ENCODE results near the gene STON2. TPM values are rescaled to one million over a fixed set of nuclear protein-coding genes. Genes with fewer than 3 reads are reported as not detected.

Gene STON2
- total RNA-seq, 1 experiment from 2014 or later, result not detected

- no peak overlapping the region for H3K27ac ChIP-seq (ENCODE audit: low read length)
- no peaks in the 10 kb centered on the region for H3K27me3 ChIP-seq (ENCODE audit: low read length)
- H3K4me2 ChIP-seq (ENCODE audit: low read depth, low read length, poor library complexity, severe bottlenecking), result no peak overlapping the region
- no peaks in the 10 kb centered on the region for H3K36me3 ChIP-seq (ENCODE audit: insufficient read depth, low read length)
- no peaks in the 10 kb centered on the region for H3K79me2 ChIP-seq (ENCODE audit: low read length)
- no peaks in the 10 kb centered on the region for H3K9me3 ChIP-seq (ENCODE audit: low read length)
- no peak overlapping the region for H3K9ac ChIP-seq (ENCODE audit: low read length)
- no peaks in the 10 kb centered on the region for H3K4me1 ChIP-seq (ENCODE audit: low read length)
- no peaks in the 10 kb centered on the region for H3K9me2 ChIP-seq (replicated peaks; ENCODE audit: insufficient read depth, low read length)
- no peak overlapping the region for H3K4me3 ChIP-seq (ENCODE audit: low read length)
- H4K20me1 ChIP-seq (ENCODE audit: insufficient read depth, low read depth, low read length), result no peaks in the 10 kb centered on the region
- no peak overlapping the region for H2AFZ ChIP-seq (ENCODE audit: low read length)
- DNase-seq, result no peak
Measured at GRCh38 chr14:81414123-81414522, 14.0 kb upstream of the STON2 start.

GRCh38 chr14:81412779-81413178, 12.7 kb upstream of the STON2 start:
- Histone ChIP-seq H3K9me2 (replicated peaks; ENCODE audit: insufficient read depth, low read length) (no peaks in the 10 kb centered on the region), H3K27ac (ENCODE audit: low read length) (no peak overlapping the region), H3K4me3 (ENCODE audit: low read length) (no peak overlapping the region), H4K20me1 (ENCODE audit: insufficient read depth, low read depth, low read length) (no peaks in the 10 kb centered on the region), H3K36me3 (ENCODE audit: insufficient read depth, low read length) (no peaks in the 10 kb centered on the region), H3K9ac (ENCODE audit: low read length) (no peak overlapping the region), H3K9me3 (ENCODE audit: low read length) (no peaks in the 10 kb centered on the region), H3K4me1 (ENCODE audit: low read length) (no peaks in the 10 kb centered on the region), H3K27me3 (ENCODE audit: low read length) (no peaks in the 10 kb centered on the region), H2AFZ (ENCODE audit: low read length) (no peak overlapping the region), H3K79me2 (ENCODE audit: low read length) (no peaks in the 10 kb centered on the region), H3K4me2 (ENCODE audit: low read depth, low read length, poor library complexity, severe bottlenecking) (no peak overlapping the region)
- DNase-seq, result no peak

- no peaks in the 10 kb centered on the region for H3K9me2 ChIP-seq (replicated peaks; ENCODE audit: insufficient read depth, low read length)
- H3K36me3 ChIP-seq (ENCODE audit: insufficient read depth, low read length), result no peaks in the 10 kb centered on the region
- no peak overlapping the region for H3K4me2 ChIP-seq (ENCODE audit: low read depth, low read length, poor library complexity, severe bottlenecking)
Measured at GRCh38 chr14:81408595-81408994, 8.5 kb upstream of the STON2 start.

GRCh38 chr14:81406863-81407262, 6.7 kb upstream of the STON2 start:
- H3K27me3 ChIP-seq (ENCODE audit: low read length), result no peaks in the 10 kb centered on the region
- H3K4me3 ChIP-seq (ENCODE audit: low read length), result no peak overlapping the region
- no peak overlapping the region for H3K4me2 ChIP-seq (ENCODE audit: low read depth, low read length, poor library complexity, severe bottlenecking)
- no peaks in the 10 kb centered on the region for H3K9me3 ChIP-seq (ENCODE audit: low read length)
- no peaks in the 10 kb centered on the region for H4K20me1 ChIP-seq (ENCODE audit: insufficient read depth, low read depth, low read length)
- H3K36me3 ChIP-seq (ENCODE audit: insufficient read depth, low read length), result no peaks in the 10 kb centered on the region
- no peak for DNase-seq
- H3K9me2 ChIP-seq (replicated peaks; ENCODE audit: insufficient read depth, low read length), result no peaks in the 10 kb centered on the region
- H3K9ac ChIP-seq (ENCODE audit: low read length), result no peak overlapping the region
- no peak overlapping the region for H2AFZ ChIP-seq (ENCODE audit: low read length)
- H3K79me2 ChIP-seq (ENCODE audit: low read length), result no peaks in the 10 kb centered on the region
- H3K27ac ChIP-seq (ENCODE audit: low read length), result no peak overlapping the region
- no peaks in the 10 kb centered on the region for H3K4me1 ChIP-seq (ENCODE audit: low read length)

More at GRCh38 chr14:81408595-81408994, 8.5 kb upstream of the STON2 start:
- Histone ChIP-seq H3K9ac (ENCODE audit: low read length) (no peak overlapping the region), H3K79me2 (ENCODE audit: low read length) (no peaks in the 10 kb centered on the region), H3K9me3 (ENCODE audit: low read length) (no peaks in the 10 kb centered on the region), H3K27me3 (ENCODE audit: low read length) (no peaks in the 10 kb centered on the region), H3K27ac (ENCODE audit: low read length) (no peak overlapping the region), H3K4me3 (ENCODE audit: low read length) (no peak overlapping the region), H4K20me1 (ENCODE audit: insufficient read depth, low read depth, low read length) (no peaks in the 10 kb centered on the region), H2AFZ (ENCODE audit: low read length) (no peak overlapping the region), H3K4me1 (ENCODE audit: low read length) (no peaks in the 10 kb centered on the region)
- DNase-seq, result no peak

GRCh38 chr14:81402123-81402495, 2.0 kb upstream of the STON2 start:
- Histone ChIP-seq H3K27me3 (ENCODE audit: low read length) (no peaks in the 10 kb centered on the region; the same call in 1 of the 2 replicates), H3K4me2 (ENCODE audit: low read depth, low read length, poor library complexity, severe bottlenecking) (no peak overlapping the region), H3K9ac (ENCODE audit: low read length) (no peak overlapping the region), H3K79me2 (ENCODE audit: low read length) (no peaks in the 10 kb centered on the region), H3K27ac (ENCODE audit: low read length) (no peak overlapping the region), H3K4me3 (ENCODE audit: low read length) (no peak overlapping the region), H2AFZ (ENCODE audit: low read length) (no peak overlapping the region), H3K9me2 (replicated peaks; ENCODE audit: insufficient read depth, low read length) (no peaks in the 10 kb centered on the region), H4K20me1 (ENCODE audit: insufficient read depth, low read depth, low read length) (no peaks in the 10 kb centered on the region), H3K36me3 (ENCODE audit: insufficient read depth, low read length) (no peaks in the 10 kb centered on the region), H3K9me3 (ENCODE audit: low read length) (no peaks in the 10 kb centered on the region), H3K4me1 (ENCODE audit: low read length) (no peaks in the 10 kb centered on the region)
- DNase-seq, result no peak

GRCh38 chr14:81401420-81402122, 1.4 kb upstream of the STON2 start:
- Histone ChIP-seq H3K79me2 (ENCODE audit: low read length) (no peaks in the 10 kb centered on the region), H4K20me1 (ENCODE audit: insufficient read depth, low read depth, low read length) (no peaks in the 10 kb centered on the region), H3K4me1 (ENCODE audit: low read length) (no peaks in the 10 kb centered on the region), H3K9me3 (ENCODE audit: low read length) (no peaks in the 10 kb centered on the region), H2AFZ (ENCODE audit: low read length) (no peak overlapping the region), H3K9ac (ENCODE audit: low read length) (no peak overlapping the region), H3K9me2 (replicated peaks; ENCODE audit: insufficient read depth, low read length) (no peaks in the 10 kb centered on the region), H3K27ac (ENCODE audit: low read length) (no peak overlapping the region), H3K36me3 (ENCODE audit: insufficient read depth, low read length) (no peaks in the 10 kb centered on the region), H3K4me2 (ENCODE audit: low read depth, low read length, poor library complexity, severe bottlenecking) (no peak overlapping the region), H3K4me3 (ENCODE audit: low read length) (no peak overlapping the region), H3K27me3 (ENCODE audit: low read length) (no peaks in the 10 kb centered on the region; the same call in 1 of the 2 replicates)
- DNase-seq, result no peak

GRCh38 chr14:81400852-81401251, 728 bp upstream of the STON2 start:
- H3K9ac ChIP-seq (ENCODE audit: low read length), result no peak overlapping the region
- H4K20me1 ChIP-seq (ENCODE audit: insufficient read depth, low read depth, low read length), result no peaks in the 10 kb centered on the region
- H3K27me3 ChIP-seq (ENCODE audit: low read length), result no peaks in the 10 kb centered on the region; the same call in 1 of the 2 replicates
- H2AFZ ChIP-seq (ENCODE audit: low read length), result no peak overlapping the region
- no peaks in the 10 kb centered on the region for H3K79me2 ChIP-seq (ENCODE audit: low read length)
- no peaks in the 10 kb centered on the region for H3K9me2 ChIP-seq (replicated peaks; ENCODE audit: insufficient read depth, low read length)
- no peak overlapping the region for H3K4me3 ChIP-seq (ENCODE audit: low read length)
- no peak for DNase-seq
- no peak overlapping the region for H3K4me2 ChIP-seq (ENCODE audit: low read depth, low read length, poor library complexity, severe bottlenecking)
- H3K27ac ChIP-seq (ENCODE audit: low read length), result no peak overlapping the region
- no peaks in the 10 kb centered on the region for H3K36me3 ChIP-seq (ENCODE audit: insufficient read depth, low read length)
- no peaks in the 10 kb centered on the region for H3K9me3 ChIP-seq (ENCODE audit: low read length)
- H3K4me1 ChIP-seq (ENCODE audit: low read length), result no peaks in the 10 kb centered on the region

- H3K79me2 ChIP-seq (ENCODE audit: low read length), result no peaks in the 10 kb centered on the region
- H3K36me3 ChIP-seq (ENCODE audit: insufficient read depth, low read length), result no peaks in the 10 kb centered on the region
- no peak overlapping the region for H2AFZ ChIP-seq (ENCODE audit: low read length)
- H3K9ac ChIP-seq (ENCODE audit: low read length), result no peak overlapping the region
- no peak overlapping the region for H3K4me2 ChIP-seq (ENCODE audit: low read depth, low read length, poor library complexity, severe bottlenecking)
- H3K9me2 ChIP-seq (replicated peaks; ENCODE audit: insufficient read depth, low read length), result no peaks in the 10 kb centered on the region
- H3K4me3 ChIP-seq (ENCODE audit: low read length), result no peak overlapping the region
- H3K27me3 ChIP-seq (ENCODE audit: low read length), result no peaks in the 10 kb centered on the region; the same call in 1 of the 2 replicates
- no peaks in the 10 kb centered on the region for H3K4me1 ChIP-seq (ENCODE audit: low read length)
- DNase-seq, result no peak
- H4K20me1 ChIP-seq (ENCODE audit: insufficient read depth, low read depth, low read length), result no peaks in the 10 kb centered on the region
- H3K9me3 ChIP-seq (ENCODE audit: low read length), result no peaks in the 10 kb centered on the region
- no peak overlapping the region for H3K27ac ChIP-seq (ENCODE audit: low read length)
Measured at GRCh38 chr14:81398196-81398891, 1.8 kb downstream of the STON2 start.

Data from Karpas-422 (cell line).